CD4-positive, alpha-beta memory T cell (primary cell): ENCODE results near the gene DNAL1. TPM values are rescaled to one million over a fixed set of nuclear protein-coding genes. Genes with fewer than 3 reads are reported as not detected.
A peak's percentile ranks its signal among the peaks of the same experiment; 100 is the strongest.

ENCODE experiments used
- CTCF ChIA-PET: fragments of 350-600 bp; sonication (Branson Sonifier 250); formaldehyde crosslinking; loops from one replicate; lab custom pipeline; 2021; ENCODE audit warnings: inconsistent platforms; ENCODE audit not compliant: partially characterized antibody; lab: Charles Lee
- POLR2A ChIA-PET: fragments of 350-600 bp; sonication (Branson Sonifier 250); formaldehyde crosslinking; loops from one replicate; lab custom pipeline; 2021; ENCODE audit not compliant: partially characterized antibody; lab: Charles Lee
- DNase-seq, 5 donors: peaks; one replicate each; pipeline versions ENCODE4 v3.0.0 to v3.0.0-alpha.2; 2020 to 2022; ENCODE audit warnings: mixed read lengths in 1 of 5
- H3K27ac ChIP-seq: one replicate; pipeline ENCODE4 v1.7.0; 2013; ENCODE audit warnings: low read depth, low read length
- H3K27me3 ChIP-seq: 2 replicates; pipeline ENCODE4 v1.7.0; 2013; ENCODE audit warnings: mild to moderate bottlenecking, low read length, moderate library complexity; ENCODE audit not compliant: insufficient read depth
- H3K36me3 ChIP-seq: 2 replicates; pipeline ENCODE4 v1.7.0; 2013; ENCODE audit warnings: mild to moderate bottlenecking, low read length, moderate library complexity; ENCODE audit not compliant: insufficient read depth
- H3K4me1 ChIP-seq: 2 replicates; pipeline ENCODE4 v1.7.0; 2013; ENCODE audit warnings: mild to moderate bottlenecking, low read length, moderate library complexity; ENCODE audit not compliant: insufficient read depth
- H3K4me3 ChIP-seq, 2 donors: one replicate each; pipeline ENCODE4 v1.7.0; 2013; ENCODE audit warnings: low read length in 2 of 2, mild to moderate bottlenecking in 1 of 2
- H3K9me3 ChIP-seq, 2 donors: one replicate each; pipeline ENCODE4 v1.7.0; 2013; ENCODE audit warnings: low read length in 2 of 2, control low read depth in 1 of 2; ENCODE audit not compliant: control insufficient read depth in 1 of 2
- H3K27ac Mint-ChIP-seq, 7 donors: one replicate each; pipeline ENCODE4 v1.8.0; 2020 to 2021; ENCODE audit warnings: mixed read lengths in 7 of 7, mild to moderate bottlenecking in 6 of 7, inconsistent platforms in 3 of 7, moderate library complexity in 3 of 7
- H3K27me3 Mint-ChIP-seq, 2 donors: one replicate each; pipeline ENCODE4 v1.8.0; 2020 to 2021; ENCODE audit warnings: mixed read lengths in 2 of 2
- H3K36me3 Mint-ChIP-seq, 2 donors: one replicate each; pipeline ENCODE4 v1.8.0; 2020 to 2021; ENCODE audit warnings: mixed read lengths in 2 of 2, inconsistent platforms in 1 of 2, mild to moderate bottlenecking in 1 of 2
- H3K4me1 Mint-ChIP-seq, 4 donors: one replicate each; pipeline ENCODE4 v1.8.0; 2020 to 2021; ENCODE audit warnings: mixed read lengths in 4 of 4, mild to moderate bottlenecking in 1 of 4
- H3K4me3 Mint-ChIP-seq, 8 donors: one replicate each; pipeline ENCODE4 v1.8.0; 2020 to 2021; ENCODE audit warnings: mixed read lengths in 8 of 8, mild to moderate bottlenecking in 7 of 8, moderate library complexity in 6 of 8, inconsistent platforms in 3 of 8
- H3K9me3 Mint-ChIP-seq, 8 donors: one replicate each; pipeline ENCODE4 v1.8.0; 2020 to 2021; ENCODE audit warnings: mixed read lengths in 8 of 8, mild to moderate bottlenecking in 5 of 8, inconsistent platforms in 3 of 8, moderate library complexity in 1 of 8
- intact Hi-C: fragments of 100-400 bp; cut with micrococcal nuclease; formaldehyde crosslinking; loops from one replicate; pipeline ENCODE4 v1.15.1; 2023
- polyA plus RNA-seq, 2 donors: library from polyadenylated mRNA; unstranded; fragments of 300-500 nt; fragmentation: Illumina TruSeq; gene quantifications; one replicate each; pipeline ENCODE4 v1.2.3, GENCODE V29; 2021
- total RNA-seq, 2 experiments: library from RNA; stranded (reverse); gene quantifications; one replicate each; pipeline ENCODE4 v1.2.3, GENCODE V29; 2021

The DNAL1 gene
- total and polyA plus RNA-seq, 4 experiments from 2014 or later, result 5.4 to 8.6 (median 8.1) TPM

GRCh38 chr14:73744175-73744867 is 99.5 kb downstream of the DNAL1 start:
- Mint-ChIP-seq H3K9me3 (no peaks in the 10 kb centered on the region), H3K4me1 (peaks cover 67 to 99% (median 84%) of the 10 kb centered on the region in 4 donors), H3K36me3 (peaks cover 3 to 5% of the 10 kb centered on the region in 2 donors), H3K4me3 (peak overlapping the region; percentile 79 to 90 (median 86)), H3K27ac (peak overlapping the region; percentile 93 to 98 (median 95)), H3K27me3 (no peaks in the 10 kb centered on the region)
- intact Hi-C loops, result no loop called here
- peak in 1 of 5 donors; percentile 30 for DNase-seq
- Histone ChIP-seq H3K4me1 (peaks cover 100% of the 10 kb centered on the region), H3K4me3 (peak overlapping the region; percentile 12 to 55), H3K36me3 (peaks cover 5% of the 10 kb centered on the region), H3K27ac (peak overlapping the region; percentile 66), H3K27me3 (no peaks in the 10 kb centered on the region), H3K9me3 (no peaks in the 10 kb centered on the region)
- ChIA-PET POLR2A (interaction anchor here (0.7 to 10.9 kb wide), 9 partner anchors 10 to 206 kb away, joined by 3 to 421 read pairs (median 23); partner anchors contain the start of genes COQ6, FAM161B and PNMA1), CTCF (interaction anchor here (0.6 to 11.0 kb wide), 9 partner anchors 9 to 83 kb away, joined by 3 to 121 read pairs (median 6); a partner anchor contains a TSS)

- H3K4me3 ChIP-seq, result no peak overlapping the region
- peaks cover 99% of the 10 kb centered on the region for H3K4me1 ChIP-seq
- intact Hi-C loops, result no loop called here
- H3K36me3 Mint-ChIP-seq, result peaks cover 3 to 5% of the 10 kb centered on the region in 2 donors
- no peaks in the 10 kb centered on the region for H3K27me3 ChIP-seq
- peak overlapping the region; percentile 66 for H3K27ac ChIP-seq
- CTCF ChIA-PET, result interaction anchor here (0.6 to 11.0 kb wide), 8 partner anchors 9 to 82 kb away, joined by 3 to 121 read pairs (median 6); a partner anchor contains a TSS
- H3K27me3 Mint-ChIP-seq, result no peaks in the 10 kb centered on the region
- H3K9me3 ChIP-seq, result no peaks in the 10 kb centered on the region
- POLR2A ChIA-PET, result interaction anchor here (0.7 to 10.9 kb wide), 7 partner anchors 11 to 42 kb away, joined by 3 to 421 read pairs (median 6); a partner anchor contains a TSS
- H3K27ac Mint-ChIP-seq, result peak overlapping the region; percentile 93 to 98 (median 95)
- H3K36me3 ChIP-seq, result no peaks in the 10 kb centered on the region
- peak in 1 of 5 donors; percentile 54 for DNase-seq
- no peaks in the 10 kb centered on the region for H3K9me3 Mint-ChIP-seq
- H3K4me1 Mint-ChIP-seq, result peaks cover 74 to 100% (median 87%) of the 10 kb centered on the region in 4 donors
- H3K4me3 Mint-ChIP-seq, result peak overlapping the region; percentile 31 to 90 (median 86)
These were observed 100.2 kb downstream of the DNAL1 start for GRCh38 chr14:73744874-73745529.

DNA sequence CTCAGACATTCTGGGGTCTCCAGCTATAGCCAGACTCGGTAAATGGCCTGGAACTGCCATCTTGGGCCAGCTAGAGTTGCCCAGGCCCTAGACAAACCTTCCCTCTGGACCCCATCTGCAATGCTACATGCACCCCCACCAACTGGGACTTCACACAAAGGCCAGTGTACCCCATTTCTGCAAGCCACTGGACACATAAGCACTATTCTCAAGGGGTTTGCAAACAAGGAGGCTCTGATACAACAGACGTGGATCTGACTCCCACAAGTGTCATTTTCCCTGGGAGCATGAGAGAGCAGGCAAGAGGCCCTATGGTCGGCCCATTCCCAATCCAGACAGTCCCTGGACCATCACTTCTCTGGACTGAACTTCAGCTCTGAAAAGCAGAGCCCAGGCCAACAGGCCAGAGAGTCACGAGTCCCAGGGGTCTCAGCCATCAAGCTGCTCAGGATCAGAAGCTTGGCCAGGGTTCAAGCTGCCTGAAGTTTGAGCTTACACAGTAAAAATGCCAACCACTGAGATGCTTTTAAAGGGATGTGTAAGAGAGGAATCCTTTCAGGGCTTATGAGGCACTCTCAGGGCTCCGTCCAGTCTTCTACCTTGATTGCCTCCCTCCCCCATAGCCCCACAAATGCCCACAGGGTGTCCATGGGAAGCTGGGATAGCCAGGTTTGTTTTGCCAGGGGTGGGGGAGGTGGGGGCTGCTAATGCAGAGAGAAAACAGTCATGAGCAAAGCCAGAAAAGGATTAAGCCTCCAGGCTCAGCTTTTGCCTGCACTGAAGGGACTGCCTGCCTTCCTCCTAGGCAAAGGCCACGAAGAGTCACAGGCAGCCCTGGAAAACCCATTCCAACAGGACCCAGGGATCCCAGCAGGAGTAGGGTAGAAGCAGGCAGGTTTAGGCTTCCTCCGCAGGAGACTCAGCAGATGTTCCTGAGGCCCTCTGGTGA is 101.1 kb downstream of the DNAL1 start:
- intact Hi-C loops, result no loop called here
- H3K9me3 Mint-ChIP-seq, result no peaks in the 10 kb centered on the region
- peak overlapping the region; percentile 93 to 98 (median 95) for H3K27ac Mint-ChIP-seq
- H3K9me3 ChIP-seq, result no peaks in the 10 kb centered on the region
- peaks cover 3 to 5% of the 10 kb centered on the region in 2 donors for H3K36me3 Mint-ChIP-seq
- no peak overlapping the region for H3K4me3 ChIP-seq
- H3K4me3 Mint-ChIP-seq, result peak overlapping the region in 5 of 8 donors; percentile 17 to 90 (median 85)
- no peaks in the 10 kb centered on the region for H3K27me3 ChIP-seq
- POLR2A ChIA-PET, result interaction anchor here (1.0 to 10.9 kb wide), 6 partner anchors 10 to 41 kb away, joined by 3 to 421 read pairs (median 6); a partner anchor contains a TSS
- DNase-seq, result no peak
- CTCF ChIA-PET, result interaction anchor here (0.9 to 11.0 kb wide), 8 partner anchors 8 to 54 kb away, joined by 3 to 121 read pairs (median 5); a partner anchor contains a TSS
- H3K36me3 ChIP-seq, result no peaks in the 10 kb centered on the region
- peaks cover 76 to 100% (median 90%) of the 10 kb centered on the region in 4 donors for H3K4me1 Mint-ChIP-seq
- peaks cover 99% of the 10 kb centered on the region for H3K4me1 ChIP-seq
- no peaks in the 10 kb centered on the region for H3K27me3 Mint-ChIP-seq
- peak overlapping the region; percentile 66 for H3K27ac ChIP-seq

DNA sequence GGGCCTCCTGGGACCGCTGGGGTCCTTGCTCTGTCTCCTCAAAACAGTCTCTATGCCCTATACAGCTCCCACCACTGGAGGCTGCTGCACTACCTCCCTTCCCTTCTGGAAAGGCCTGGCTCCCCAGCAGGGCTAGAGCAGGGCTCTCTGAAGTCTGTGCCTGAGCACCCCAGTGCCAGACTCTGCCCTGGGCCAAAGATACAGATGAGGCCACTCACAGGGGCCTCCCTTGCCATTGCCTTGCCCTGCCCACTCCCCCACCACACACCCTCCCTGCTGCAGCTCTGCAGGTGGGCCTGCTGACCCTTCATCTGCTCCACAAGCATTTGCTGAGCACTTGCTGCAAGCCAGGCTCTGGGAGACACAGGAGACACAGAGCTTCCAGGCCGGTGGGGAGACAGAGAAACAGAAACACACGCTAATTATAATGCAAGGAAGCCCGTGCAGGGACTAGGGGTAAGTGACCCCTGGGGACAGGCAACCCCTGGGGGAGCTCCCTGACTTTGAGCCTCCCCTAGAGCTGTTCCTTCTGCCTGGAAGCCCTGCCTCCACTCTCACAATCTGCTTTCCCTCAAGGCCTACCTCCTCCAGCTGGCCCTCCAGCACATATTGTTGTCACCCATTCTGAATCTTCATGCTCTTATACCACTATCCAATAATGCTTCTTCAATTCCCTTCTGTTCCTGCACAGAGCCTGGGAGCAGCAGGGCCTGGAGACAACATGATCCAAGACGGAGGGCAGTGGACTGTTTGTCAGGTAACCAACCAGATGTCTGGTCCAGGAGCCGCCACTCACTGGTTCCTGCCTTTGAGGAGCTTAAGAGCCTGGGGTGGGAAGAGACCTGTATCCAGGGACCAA is 102.0 kb downstream of the DNAL1 start:
- Mint-ChIP-seq H3K4me1 (peaks cover 76 to 100% (median 90%) of the 10 kb centered on the region in 4 donors), H3K4me3 (peak overlapping the region in 5 of 8 donors; percentile 22 to 59 (median 53)), H3K9me3 (no peaks in the 10 kb centered on the region), H3K36me3 (peaks cover 0 to 3% of the 10 kb centered on the region in 2 donors), H3K27ac (peak overlapping the region; percentile 32 to 98 (median 78)), H3K27me3 (no peaks in the 10 kb centered on the region)
- Histone ChIP-seq H3K9me3 (no peaks in the 10 kb centered on the region), H3K27ac (no peak overlapping the region), H3K4me3 (no peak overlapping the region), H3K27me3 (no peaks in the 10 kb centered on the region), H3K4me1 (peaks cover 99% of the 10 kb centered on the region), H3K36me3 (no peaks in the 10 kb centered on the region)
- intact Hi-C loops, result no loop called here
- ChIA-PET CTCF (interaction anchor here (1.0 to 11.0 kb wide), 5 partner anchors 7 to 45 kb away, joined by 3 to 121 read pairs (median 82); a partner anchor contains a TSS), POLR2A (interaction anchor here (0.9 to 10.9 kb wide), 7 partner anchors 9 to 40 kb away, joined by 3 to 421 read pairs (median 5); a partner anchor contains a TSS)
- DNase-seq, result no peak

- Mint-ChIP-seq H3K36me3 (peaks cover 0 to 3% of the 10 kb centered on the region in 2 donors), H3K4me3 (peak overlapping the region in 3 of 8 donors; percentile 29 to 66 (median 48))
- H3K4me3 ChIP-seq, result no peak overlapping the region
These were observed 102.8 kb downstream of the DNAL1 start for GRCh38 chr14:73747379-73748211.

More at GRCh38 chr14:73747379-73748211, 102.8 kb downstream of the DNAL1 start:
- peaks cover 78 to 100% (median 92%) of the 10 kb centered on the region in 4 donors for H3K4me1 Mint-ChIP-seq
- no peaks in the 10 kb centered on the region for H3K9me3 ChIP-seq
- H3K27me3 Mint-ChIP-seq, result no peaks in the 10 kb centered on the region
- POLR2A ChIA-PET, result interaction anchor here (0.9 to 10.9 kb wide), 5 partner anchors 8 to 40 kb away, joined by 3 to 421 read pairs (median 48); a partner anchor contains a TSS
- intact Hi-C loops, result no loop called here
- CTCF ChIA-PET, result interaction anchor here (0.7 to 11.0 kb wide), 5 partner anchors 11 to 78 kb away, joined by 3 to 121 read pairs (median 4); a partner anchor contains a TSS
- peaks cover 99% of the 10 kb centered on the region for H3K4me1 ChIP-seq
- DNase-seq, result no peak
- H3K27me3 ChIP-seq, result no peaks in the 10 kb centered on the region
- no peak overlapping the region for H3K27ac ChIP-seq
- no peaks in the 10 kb centered on the region for H3K36me3 ChIP-seq
- peak overlapping the region; percentile 36 to 98 (median 78) for H3K27ac Mint-ChIP-seq
- no peaks in the 10 kb centered on the region for H3K9me3 Mint-ChIP-seq
